MG63 (cell line): Measurements from ENCODE around the gene WDR18. TPM values are rescaled to one million over a fixed set of nuclear protein-coding genes. Genes with fewer than 3 reads are reported as not detected.

Experiments used
- DNase-seq: peaks from one replicate; pipeline ENCODE4 v3.0.0-alpha.2; 2020
- H3K27me3 ChIP-seq: fragments of 250-450 bp; sonication (Bioruptor Pico); 2 replicates; pipeline ENCODE4 v1.5.1; 2020; ENCODE audit warnings: mild to moderate bottlenecking, moderate library complexity
- H3K36me3 ChIP-seq: fragments of 250-450 bp; sonication (Bioruptor Pico); 2 replicates; pipeline ENCODE4 v1.5.1; 2020; ENCODE audit warnings: mild to moderate bottlenecking, moderate library complexity
- H3K4me3 ChIP-seq: fragments of 250-450 bp; sonication (Bioruptor Pico); 2 replicates; pipeline ENCODE4 v1.5.1; 2020; ENCODE audit warnings: mild to moderate bottlenecking, moderate library complexity
- H3K9me3 ChIP-seq: fragments of 250-450 bp; sonication (Bioruptor Pico); 2 replicates; pipeline ENCODE4 v1.5.1; 2020; ENCODE audit warnings: mild to moderate bottlenecking, moderate library complexity
- total RNA-seq: library from RNA; depleted of rRNA; stranded (reverse); fragments of >200 nt; shearing (Covaris generic); gene quantifications from 2 replicates; pipeline ENCODE4 v1.2.3, GENCODE V29; 2014; ENCODE audit warnings: low replicate concordance

WDR18 gene
- total RNA-seq, 1 experiment from 2014 or later = 61.8 TPM

- Histone ChIP-seq H3K9me3 (no peaks in the 10 kb centered on the region), H3K36me3 (peaks cover 11% of the 10 kb centered on the region), H3K4me3 (no peak overlapping the region), H3K27me3 (peaks cover 7% of the 10 kb centered on the region)
- no peak for DNase-seq
Measured at GRCh38 chr19:994516-994915, 10.4 kb downstream of the WDR18 start.

GRCh38 chr19:995051-995827, 11.1 kb downstream of the WDR18 start:
- H3K36me3 ChIP-seq = peaks cover 11% of the 10 kb centered on the region
- no peaks in the 10 kb centered on the region for H3K9me3 ChIP-seq
- no peak for DNase-seq
- no peak overlapping the region for H3K4me3 ChIP-seq
- peaks cover 9% of the 10 kb centered on the region for H3K27me3 ChIP-seq

- peaks cover 9% of the 10 kb centered on the region for H3K27me3 ChIP-seq
- DNase-seq = no peak
- peaks cover 6% of the 10 kb centered on the region for H3K36me3 ChIP-seq
- H3K9me3 ChIP-seq = no peaks in the 10 kb centered on the region
- no peak overlapping the region for H3K4me3 ChIP-seq
Measured at GRCh38 chr19:996051-996838, 12.1 kb downstream of the WDR18 start.

GRCh38 chr19:998064-998463, 13.9 kb downstream of the WDR18 start:
- Histone ChIP-seq H3K9me3 (no peaks in the 10 kb centered on the region), H3K36me3 (peaks cover 4% of the 10 kb centered on the region), H3K27me3 (peaks cover 9% of the 10 kb centered on the region), H3K4me3 (no peak overlapping the region)
- no peak for DNase-seq

- Histone ChIP-seq H3K9me3 (no peaks in the 10 kb centered on the region), H3K4me3 (no peak overlapping the region), H3K27me3 (peaks cover 9% of the 10 kb centered on the region), H3K36me3 (peaks cover 1% of the 10 kb centered on the region)
- DNase-seq = no peak
Measured at GRCh38 chr19:999379-999719, 15.2 kb downstream of the WDR18 start.

GRCh38 chr19:1000095-1000494, 15.9 kb downstream of the WDR18 start, which contains the start of gene GRIN3B:
Gene GRIN3B (plus strand): TSS chr19:1000419. CDS start chr19:1000438, 19 bp downstream.
- Histone ChIP-seq H3K27me3 (peaks cover 9% of the 10 kb centered on the region), H3K4me3 (no peak within 1 kb of the TSS)

GRCh38 chr19:1000591-1001537, 16.7 kb downstream of the WDR18 start:
- DNase-seq = no peak
- no peak overlapping the region for H3K4me3 ChIP-seq

More at GRCh38 chr19:1000095-1000494, 15.9 kb downstream of the WDR18 start, which contains the start of gene GRIN3B:
- peak; percentile 47 for DNase-seq
- Histone ChIP-seq H3K9me3 (no peaks in the 10 kb centered on the region), H3K36me3 (no peaks in the 10 kb centered on the region)

GRCh38 chr19:1001538-1002166, 17.5 kb downstream of the WDR18 start:
- Histone ChIP-seq H3K9me3 (no peaks in the 10 kb centered on the region), H3K27me3 (peaks cover 9% of the 10 kb centered on the region), H3K36me3 (no peaks in the 10 kb centered on the region), H3K4me3 (no peak overlapping the region)
- no peak for DNase-seq

More at GRCh38 chr19:1000591-1001537, 16.7 kb downstream of the WDR18 start:
- Histone ChIP-seq H3K27me3 (peaks cover 9% of the 10 kb centered on the region), H3K9me3 (no peaks in the 10 kb centered on the region), H3K36me3 (no peaks in the 10 kb centered on the region)

- Histone ChIP-seq H3K4me3 (no peak overlapping the region), H3K9me3 (no peaks in the 10 kb centered on the region), H3K27me3 (peaks cover 9% of the 10 kb centered on the region), H3K36me3 (no peaks in the 10 kb centered on the region)
- no peak for DNase-seq
Measured at GRCh38 chr19:1002600-1002999, 18.5 kb downstream of the WDR18 start.

- Histone ChIP-seq H3K4me3 (no peak overlapping the region), H3K9me3 (no peaks in the 10 kb centered on the region), H3K27me3 (peaks cover 9% of the 10 kb centered on the region), H3K36me3 (no peaks in the 10 kb centered on the region)
- no peak for DNase-seq
Measured at GRCh38 chr19:1003283-1003682, 19.1 kb downstream of the WDR18 start.

- H3K4me3 ChIP-seq = no peak overlapping the region
- H3K9me3 ChIP-seq = no peaks in the 10 kb centered on the region
- H3K36me3 ChIP-seq = no peaks in the 10 kb centered on the region
- H3K27me3 ChIP-seq = peaks cover 4% of the 10 kb centered on the region
- no peak for DNase-seq
Measured at GRCh38 chr19:1004204-1004802, 20.2 kb downstream of the WDR18 start.

- no peaks in the 10 kb centered on the region; the same call in 1 of the 2 replicates for H3K27me3 ChIP-seq
- H3K9me3 ChIP-seq = no peaks in the 10 kb centered on the region
- H3K4me3 ChIP-seq = no peak overlapping the region
- no peak for DNase-seq
- no peaks in the 10 kb centered on the region for H3K36me3 ChIP-seq
Measured at GRCh38 chr19:1004803-1005664, 20.9 kb downstream of the WDR18 start.

- no peak for DNase-seq
- no peaks in the 10 kb centered on the region for H3K27me3 ChIP-seq
Measured at GRCh38 chr19:1006711-1007398, 22.7 kb downstream of the WDR18 start.

GRCh38 chr19:1007399-1008251, 23.5 kb downstream of the WDR18 start:
- no peak overlapping the region for H3K4me3 ChIP-seq
- DNase-seq = no peak
- no peaks in the 10 kb centered on the region for H3K36me3 ChIP-seq
- H3K27me3 ChIP-seq = no peaks in the 10 kb centered on the region
- H3K9me3 ChIP-seq = no peaks in the 10 kb centered on the region

More at GRCh38 chr19:1006711-1007398, 22.7 kb downstream of the WDR18 start:
- Histone ChIP-seq H3K4me3 (no peak overlapping the region), H3K36me3 (no peaks in the 10 kb centered on the region), H3K9me3 (no peaks in the 10 kb centered on the region)
